Activated gamma-delta T cell treated with anti-CD3 and anti-CD28 coated beads, Interleukin-2, amount 50 U/mL, for 16 hours (primary cell): Measurements from ENCODE around the gene LYPLAL1.

Experiments
- DNase-seq: peaks from one replicate; pipeline ENCODE4 v3.0.0-alpha.2; 2020; ENCODE audit warnings: low read depth

LYPLAL1 gene

DNA sequence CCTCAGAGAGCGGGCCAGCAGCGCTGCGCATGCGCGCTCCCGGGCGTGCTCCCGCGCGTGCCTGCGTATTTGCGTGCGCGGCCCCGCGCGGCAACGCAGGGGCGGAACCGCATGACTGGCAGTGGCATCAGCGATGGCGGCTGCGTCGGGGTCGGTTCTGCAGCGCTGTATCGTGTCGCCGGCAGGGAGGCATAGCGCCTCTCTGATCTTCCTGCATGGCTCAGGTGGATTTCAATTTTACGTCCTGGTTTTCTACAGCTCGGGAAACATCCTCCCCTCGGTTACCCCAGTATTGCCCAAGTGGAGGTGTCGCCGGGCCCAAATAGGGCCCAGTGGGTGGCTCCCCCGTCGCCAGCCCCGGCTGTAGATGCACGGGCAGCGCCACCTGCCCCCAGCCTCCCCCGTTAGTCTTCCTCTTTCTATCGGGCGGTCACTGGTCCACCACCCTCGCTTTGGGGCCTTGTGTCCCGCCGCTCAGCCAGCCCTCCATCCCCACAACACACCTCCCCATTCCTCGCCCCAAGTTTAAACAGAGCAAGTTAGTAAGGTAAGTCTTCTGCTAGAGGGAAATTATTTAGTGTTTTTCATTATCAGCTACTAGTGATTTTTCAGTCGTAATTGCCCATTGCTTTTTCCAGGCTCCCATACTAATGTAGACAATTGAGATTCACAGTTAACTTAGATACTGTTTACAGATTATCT is at the start of gene LYPLAL1:
TSS of gene LYPLAL1 (plus strand) at position 121 of the 702 bp plus-strand sequence. CDS start at position 134, 13 bp downstream.
- DNase-seq: peak; percentile 83

DNA sequence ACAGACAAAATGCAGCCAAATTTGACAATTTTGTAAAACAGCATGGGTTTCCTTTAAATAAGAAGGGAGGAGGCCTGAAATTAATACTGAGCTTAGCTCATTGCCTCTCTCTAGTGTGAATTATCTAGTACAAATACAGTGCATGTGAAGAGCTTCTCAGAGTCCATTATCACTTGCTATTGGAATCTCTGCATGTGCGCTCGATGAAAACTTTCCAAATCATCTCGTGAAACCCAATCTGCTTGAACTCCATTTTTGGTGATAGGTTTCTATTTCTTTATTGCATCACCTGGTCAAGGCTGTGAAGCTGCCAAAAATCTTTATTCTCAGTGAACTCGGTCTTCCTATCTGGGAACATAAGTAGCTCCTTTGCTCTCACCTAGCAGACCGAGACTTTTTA is 49.5 kb upstream of the LYPLAL1 start:
- DNase-seq: no peak

DNA sequence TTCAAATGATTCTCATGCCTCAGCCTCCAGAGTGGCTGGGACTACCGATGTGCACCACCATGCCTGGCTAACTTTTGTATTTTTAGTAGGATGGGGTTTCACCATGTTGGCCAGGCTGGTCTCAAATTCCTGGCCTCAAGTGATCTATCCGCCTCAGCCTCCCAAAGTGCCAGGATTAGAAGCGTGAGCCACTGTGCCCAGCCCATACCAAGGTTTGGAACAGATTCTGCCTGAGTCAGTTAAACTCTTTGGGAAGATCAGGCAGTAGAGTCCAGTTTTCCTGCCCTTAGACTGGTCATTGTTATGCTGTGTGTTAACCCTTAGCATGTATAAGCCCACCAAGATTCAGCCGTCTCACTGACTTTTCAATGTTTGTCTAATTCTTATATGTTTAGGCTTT is 48.3 kb upstream of the LYPLAL1 start:
- DNase-seq: no peak

GRCh38 chr1:219126377-219126776 is 47.3 kb upstream of the LYPLAL1 start:
- no peak for DNase-seq

- no peak for DNase-seq
These were observed 44.7 kb upstream of the LYPLAL1 start for GRCh38 chr1:219128957-219129356.

- DNase-seq: no peak
These were observed 43.2 kb upstream of the LYPLAL1 start for GRCh38 chr1:219130366-219130935.

- no peak for DNase-seq
These were observed 40.7 kb upstream of the LYPLAL1 start for GRCh38 chr1:219132939-219133338.

- DNase-seq: no peak
These were observed 34.9 kb upstream of the LYPLAL1 start for GRCh38 chr1:219138747-219139146.

DNA sequence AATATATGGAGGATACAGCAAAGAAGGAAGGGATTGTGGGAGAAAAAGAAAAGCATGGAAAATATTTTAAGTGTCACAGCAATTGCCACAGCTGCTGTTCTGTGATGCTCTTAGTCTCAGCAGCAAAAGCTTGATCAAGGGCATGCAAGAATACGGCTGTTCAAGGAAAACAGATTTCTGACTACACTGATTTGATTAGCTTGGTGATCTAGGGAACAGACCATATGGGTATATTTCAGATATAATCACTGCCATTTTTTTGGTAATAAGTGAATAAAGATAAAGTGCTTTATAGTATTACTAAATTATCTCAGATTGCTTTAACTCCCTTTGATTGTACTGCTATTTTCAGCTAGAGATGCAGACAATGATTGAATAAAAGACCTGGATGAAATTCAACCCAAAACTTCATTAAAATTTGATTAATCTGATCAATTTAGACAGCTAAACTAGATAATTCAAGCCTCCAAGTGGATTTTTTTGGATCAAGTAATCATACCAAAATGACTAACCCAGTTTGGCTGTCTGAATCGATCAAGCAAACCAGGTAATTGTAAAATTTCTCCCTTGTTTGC is 33.3 kb upstream of the LYPLAL1 start:
- no peak for DNase-seq

- DNase-seq: no peak
These were observed 29.9 kb upstream of the LYPLAL1 start for GRCh38 chr1:219143735-219144134.

DNA sequence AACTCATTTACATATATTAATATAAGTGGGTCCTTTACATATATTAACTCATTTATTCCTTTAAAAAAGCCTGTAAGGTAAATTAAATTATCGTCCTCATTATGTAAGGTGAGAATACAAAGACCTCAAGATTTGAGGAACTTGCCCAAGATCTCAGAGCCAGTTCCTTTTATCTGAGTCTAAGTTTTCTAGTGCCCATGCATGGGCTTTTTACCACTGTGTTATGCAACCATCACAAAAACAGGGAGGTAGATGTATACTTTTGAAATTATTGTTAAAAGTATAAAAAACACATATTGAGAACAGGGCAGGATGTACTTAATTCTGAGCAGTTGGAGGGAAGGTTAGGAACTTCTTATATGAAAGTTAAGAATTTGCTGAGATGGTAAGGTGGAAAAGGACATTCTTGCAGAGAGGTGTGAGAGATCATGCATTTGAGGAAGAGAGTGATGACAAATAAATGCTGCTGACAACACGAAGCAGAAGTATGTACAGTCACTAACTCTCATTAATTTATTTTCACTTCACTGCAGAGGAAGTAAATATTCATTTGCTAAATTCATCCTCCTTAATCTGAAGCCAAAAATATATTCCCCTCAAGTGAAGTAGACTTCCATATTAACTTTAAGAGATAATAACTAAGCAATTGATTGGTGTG is 28.9 kb upstream of the LYPLAL1 start:
- DNase-seq: no peak

DNA sequence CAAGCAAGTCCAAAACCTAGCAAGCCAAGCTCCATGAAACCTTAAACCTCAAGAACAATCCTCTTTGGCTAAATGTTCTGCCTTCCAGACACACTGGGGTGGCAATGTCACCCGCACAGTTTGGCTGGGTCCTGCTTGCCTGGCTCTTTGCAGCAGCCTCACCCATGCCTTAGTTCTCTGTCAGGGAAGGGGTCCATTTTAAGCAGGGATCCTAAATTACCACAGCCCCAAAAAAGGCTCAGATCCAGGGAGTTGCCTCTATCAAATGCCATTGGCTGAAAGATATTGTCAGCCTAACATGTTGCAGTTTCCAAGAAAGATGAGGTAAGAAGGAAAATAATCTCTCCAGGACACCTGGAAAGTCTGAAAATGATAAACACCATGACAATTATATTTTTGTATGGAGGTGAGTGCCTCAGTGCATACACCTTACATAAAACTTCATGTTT is 26.1 kb upstream of the LYPLAL1 start:
- no peak for DNase-seq

DNA sequence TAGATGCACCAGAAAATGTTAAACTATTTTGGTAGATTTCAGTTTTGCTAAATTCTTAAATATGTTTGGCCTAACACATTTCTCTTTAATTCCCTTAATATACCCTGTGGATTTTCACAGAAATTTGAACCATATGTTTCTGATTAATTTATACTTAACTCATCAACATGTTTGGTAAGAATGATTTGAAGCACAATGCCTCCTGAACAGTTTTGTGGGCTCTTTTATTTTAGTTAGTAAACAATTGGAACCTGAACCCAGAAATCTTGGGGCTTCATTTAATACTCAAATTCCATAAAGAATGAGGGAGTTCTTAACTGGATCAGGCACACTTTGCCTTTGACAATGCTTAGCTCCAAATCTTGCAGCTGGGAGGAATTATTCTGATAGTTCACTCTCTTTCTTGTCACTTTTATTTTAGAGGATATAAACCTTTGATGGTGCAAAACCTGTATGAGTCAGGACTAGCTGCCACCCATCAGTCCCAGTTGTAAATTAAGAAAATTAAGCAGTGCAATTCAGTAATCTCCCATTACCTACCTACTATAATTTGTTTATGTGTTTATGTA is 24.6 kb upstream of the LYPLAL1 start:
- no peak for DNase-seq

DNA sequence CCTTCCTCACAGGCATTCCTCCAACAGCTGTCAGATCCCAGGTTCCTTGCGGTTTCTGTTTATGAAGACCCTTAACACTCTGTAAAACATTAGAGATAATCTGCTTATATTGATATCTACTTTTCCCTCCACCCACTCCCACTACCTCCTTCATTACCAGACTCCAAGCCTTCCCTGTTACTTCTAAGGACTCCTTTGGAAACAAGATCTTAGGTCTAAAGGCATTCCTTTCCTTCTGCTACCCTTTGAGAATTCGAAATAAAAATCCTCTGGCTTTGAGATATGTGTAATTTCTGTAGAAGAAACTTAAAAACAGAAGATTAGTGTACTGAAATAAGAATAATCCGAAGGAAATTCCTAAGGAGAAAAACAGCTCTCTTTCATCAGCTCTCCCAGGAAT is 23.7 kb upstream of the LYPLAL1 start:
- DNase-seq: no peak

DNA sequence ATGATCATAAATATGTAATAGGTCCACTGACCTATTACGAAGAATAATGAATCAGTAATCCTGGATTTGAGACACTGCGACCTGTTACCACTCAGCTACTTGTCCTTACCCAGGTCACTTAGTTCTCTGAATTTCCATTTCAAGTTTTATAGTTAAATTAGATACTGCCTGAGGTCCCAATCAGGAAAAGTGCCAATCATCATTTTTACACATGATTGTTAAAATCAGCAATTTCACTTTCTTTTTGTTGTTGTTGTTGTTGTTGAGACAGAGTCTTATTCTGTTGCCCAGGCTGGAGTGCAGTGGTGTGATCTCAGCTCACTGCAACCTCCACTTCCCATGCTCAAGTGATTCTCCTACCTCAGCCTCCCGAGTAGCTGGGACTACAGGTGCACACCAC is 22.8 kb upstream of the LYPLAL1 start:
- DNase-seq: no peak

GRCh38 chr1:219151467-219151866 is 22.2 kb upstream of the LYPLAL1 start:
- DNase-seq: no peak

DNA sequence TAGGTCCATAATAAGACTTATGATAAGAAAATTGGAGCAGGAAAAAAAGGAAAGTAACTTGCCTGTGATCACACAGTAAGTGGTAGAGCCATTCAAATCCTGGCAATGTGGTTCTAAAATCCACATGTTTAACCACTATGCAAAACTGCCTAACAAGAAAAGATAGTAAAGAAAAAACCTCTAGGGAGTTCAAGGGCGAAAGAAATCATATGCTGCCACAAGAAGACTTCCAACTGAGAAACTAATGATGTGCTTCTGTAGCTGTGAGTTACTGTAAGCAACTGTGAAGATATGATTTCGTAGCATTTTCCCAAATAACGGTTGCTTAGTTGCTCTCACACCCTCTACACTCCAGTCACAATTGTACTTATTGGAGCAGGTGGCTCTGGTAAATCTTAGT is 20.9 kb upstream of the LYPLAL1 start:
- no peak for DNase-seq

- DNase-seq: no peak
These were observed 20.0 kb upstream of the LYPLAL1 start for GRCh38 chr1:219153723-219154122.

DNA sequence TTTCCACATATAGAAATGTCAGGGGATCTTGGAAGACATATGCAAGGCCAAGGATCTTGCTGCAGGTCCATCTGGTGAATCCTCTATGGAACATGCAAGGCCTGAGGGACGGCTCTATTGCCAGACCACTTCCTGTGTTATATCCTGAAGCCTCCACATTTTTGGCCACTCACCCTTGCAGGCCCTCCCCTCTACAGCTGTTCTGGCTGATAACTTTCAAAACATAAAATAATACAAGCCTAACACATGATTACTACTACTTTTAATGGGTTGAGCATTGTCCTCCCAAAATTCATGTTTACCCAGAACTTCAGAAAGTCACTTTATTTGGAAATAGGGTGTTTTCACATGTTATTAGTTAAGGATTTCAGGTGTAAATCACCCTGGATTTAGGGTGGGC is 18.5 kb upstream of the LYPLAL1 start:
- no peak for DNase-seq

DNA sequence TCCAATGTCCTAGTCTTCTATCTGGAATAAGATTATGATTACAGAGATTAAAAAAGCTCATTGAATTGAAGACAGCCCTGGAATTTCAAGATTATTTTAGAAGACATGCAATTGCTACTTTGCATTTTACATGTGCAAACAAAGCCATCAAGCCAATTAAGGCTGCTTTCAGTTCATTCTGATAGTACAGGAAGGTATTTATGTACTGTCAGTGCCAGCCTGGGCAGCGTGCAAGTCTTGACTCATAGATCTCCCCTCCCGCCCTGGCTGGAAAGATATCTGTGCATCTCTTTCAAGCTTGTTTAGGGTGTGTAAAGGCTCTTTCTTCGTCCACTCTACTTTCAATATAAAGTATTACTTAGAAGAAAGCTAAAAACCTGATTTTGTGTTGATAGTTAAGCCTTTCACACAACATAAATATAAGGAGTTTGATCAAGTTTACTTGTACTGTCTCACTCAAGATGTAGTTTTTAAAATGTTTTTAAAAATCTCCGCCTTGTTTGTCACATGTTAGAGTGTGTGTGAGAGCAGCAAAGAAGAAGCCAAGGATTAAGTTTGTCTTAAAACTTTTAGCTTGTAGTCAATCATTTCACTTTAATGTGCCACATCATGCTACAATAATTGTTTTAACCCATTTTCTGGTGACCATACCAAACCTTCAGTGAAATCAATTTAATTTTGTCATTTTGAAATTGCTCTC is 13.6 kb upstream of the LYPLAL1 start:
- no peak for DNase-seq

DNA sequence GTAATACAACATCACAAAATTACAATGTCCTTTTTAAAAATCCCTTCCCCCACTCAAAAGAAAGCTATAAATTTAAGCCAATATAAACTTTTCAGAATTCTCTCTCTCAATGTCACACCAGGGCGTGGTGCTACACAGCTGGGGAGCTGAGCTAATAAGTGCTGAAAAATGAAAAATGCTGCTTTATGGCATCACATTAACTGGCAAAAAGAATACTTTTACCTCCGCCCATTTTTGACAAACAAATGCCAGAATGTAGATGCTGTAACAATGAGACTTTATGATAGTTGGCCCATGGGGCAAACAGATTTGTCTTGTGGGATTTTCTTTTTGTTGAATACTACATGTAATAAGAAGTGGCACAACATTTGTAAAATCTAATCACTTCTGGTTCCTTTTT is 12.7 kb upstream of the LYPLAL1 start:
- DNase-seq: no peak

GRCh38 chr1:219161371-219161770 is 12.3 kb upstream of the LYPLAL1 start:
- no peak for DNase-seq
